Immature natural killer cell (primary cell): ENCODE data around the gene CHN2. TPM values are rescaled to one million over a fixed set of nuclear protein-coding genes. Genes with fewer than 3 reads are reported as not detected.

Experiments used
- DNase-seq, 3 donors: peaks; one replicate each; pipeline ENCODE4 v3.0.0; 2022; ENCODE audit warnings: mixed read lengths in 1 of 3
- H3K27ac Mint-ChIP-seq, 6 donors: one replicate each; pipeline ENCODE4 v1.8.0; 2020; ENCODE audit warnings: mixed read lengths in 6 of 6, mild to moderate bottlenecking in 5 of 6, inconsistent platforms in 4 of 6, moderate library complexity in 3 of 6
- H3K27me3 Mint-ChIP-seq, 3 donors: one replicate each; pipeline ENCODE4 v1.8.0; 2020 to 2021; ENCODE audit warnings: low read depth in 3 of 3, mild to moderate bottlenecking in 3 of 3, mixed read lengths in 3 of 3, moderate library complexity in 3 of 3, inconsistent platforms in 1 of 3
- H3K36me3 Mint-ChIP-seq, 3 donors: one replicate each; pipeline ENCODE4 v1.8.0; 2020; ENCODE audit warnings: mixed read lengths in 3 of 3, inconsistent platforms in 2 of 3, mild to moderate bottlenecking in 2 of 3
- H3K4me1 Mint-ChIP-seq, 2 donors: one replicate each; pipeline ENCODE4 v1.8.0; 2020; ENCODE audit warnings: inconsistent platforms in 2 of 2, mild to moderate bottlenecking in 2 of 2, mixed read lengths in 2 of 2, moderate library complexity in 1 of 2
- H3K4me3 Mint-ChIP-seq, 5 donors: one replicate each; pipeline ENCODE4 v1.8.0; 2020; ENCODE audit warnings: mild to moderate bottlenecking in 5 of 5, mixed read lengths in 5 of 5, inconsistent platforms in 3 of 5, moderate library complexity in 3 of 5
- H3K9me3 Mint-ChIP-seq, 6 donors: one replicate each; pipeline ENCODE4 v1.8.0; 2020; ENCODE audit warnings: mild to moderate bottlenecking in 6 of 6, mixed read lengths in 6 of 6, inconsistent platforms in 4 of 6, moderate library complexity in 3 of 6
- polyA plus RNA-seq, 3 donors: library from polyadenylated mRNA; unstranded; fragments of 300-500 nt; fragmentation: Illumina TruSeq; gene quantifications; one replicate each; pipeline ENCODE4 v1.2.3, GENCODE V29; 2021

The CHN2 gene
- polyA plus RNA-seq, 3 donors from 2014 or later, result 7.7 to 23.9 (median 14.6) TPM

DNA sequence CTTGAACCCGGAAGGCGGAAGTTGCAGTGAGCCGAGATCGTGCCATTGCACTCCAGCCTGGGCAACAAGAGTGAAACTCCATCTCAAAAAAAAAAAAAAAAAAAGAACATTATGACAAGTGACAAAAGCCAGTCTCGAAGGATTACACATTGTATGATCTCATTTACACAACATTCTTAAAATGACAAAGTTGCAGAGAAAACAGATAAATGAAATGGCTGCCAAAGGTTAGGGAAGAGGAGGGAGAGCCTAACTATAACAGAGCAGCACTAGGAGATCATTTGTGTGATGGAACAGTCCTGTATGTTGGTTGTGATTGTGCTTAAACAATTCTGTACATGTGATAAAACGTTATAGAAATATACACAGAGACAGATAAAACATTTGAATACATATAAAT lies 32.0 kb upstream of the CHN2 start:
- Mint-ChIP-seq H3K9me3 (peaks cover 0 to 13% (median 6%) of the 10 kb centered on the region in 6 donors), H3K27ac (no peak overlapping the region), H3K36me3 (peaks cover 0 to 5% (median 0%) of the 10 kb centered on the region in 3 donors), H3K27me3 (peaks cover 6 to 12% (median 7%) of the 10 kb centered on the region in 3 donors), H3K4me3 (no peak overlapping the region), H3K4me1 (peaks cover under 1 to 1% of the 10 kb centered on the region in 2 donors)
- DNase-seq, result no peak

DNA sequence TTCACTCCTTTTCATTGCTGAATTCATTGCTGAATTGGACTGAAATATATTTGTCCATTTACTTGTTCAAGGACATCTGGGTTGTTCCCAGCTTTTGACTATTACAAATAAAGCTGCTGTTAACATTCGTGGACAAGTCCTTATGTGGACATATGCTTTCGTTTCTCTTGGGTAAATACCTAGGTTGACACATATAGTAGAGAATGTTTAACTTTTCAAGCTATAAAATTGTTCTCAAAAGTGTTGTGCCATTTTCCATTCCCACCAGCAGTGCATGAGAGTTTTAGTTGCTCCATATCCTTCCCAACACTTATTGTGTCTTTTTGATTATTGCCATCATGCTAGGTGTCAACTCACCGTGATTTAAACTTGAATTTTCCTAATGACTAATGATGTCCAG lies 30.7 kb upstream of the CHN2 start:
- no peak for DNase-seq
- no peak overlapping the region for H3K27ac Mint-ChIP-seq
- no peak overlapping the region for H3K4me3 Mint-ChIP-seq
- H3K4me1 Mint-ChIP-seq, result no peaks in the 10 kb centered on the region
- H3K36me3 Mint-ChIP-seq, result peaks cover 0 to 5% (median 0%) of the 10 kb centered on the region in 3 donors
- peaks cover 0 to 13% (median 6%) of the 10 kb centered on the region in 6 donors for H3K9me3 Mint-ChIP-seq
- H3K27me3 Mint-ChIP-seq, result peaks cover 6 to 12% (median 7%) of the 10 kb centered on the region in 3 donors

DNA sequence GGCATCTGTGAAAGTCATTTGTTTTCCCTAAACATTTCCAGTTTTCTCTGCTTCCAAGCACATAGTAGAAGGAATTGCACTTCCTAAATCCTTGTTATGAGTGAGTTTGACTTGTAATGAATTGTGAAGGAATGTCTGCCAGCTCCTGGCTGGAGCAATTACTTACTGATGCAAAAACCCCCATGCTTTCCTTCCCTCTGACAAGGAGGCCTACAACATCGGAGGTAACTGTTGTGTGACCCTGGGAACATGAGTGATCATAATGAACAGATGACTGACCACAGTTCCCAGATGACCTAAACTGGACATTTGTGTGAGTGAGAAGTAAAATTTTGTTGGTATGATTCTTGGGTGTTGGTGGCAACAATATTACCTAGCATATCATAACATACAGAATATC lies 26.9 kb upstream of the CHN2 start:
- Mint-ChIP-seq H3K4me1 (no peaks in the 10 kb centered on the region), H3K27ac (no peak overlapping the region), H3K9me3 (peaks cover 0 to 13% (median 6%) of the 10 kb centered on the region in 6 donors), H3K36me3 (peaks cover 0 to 5% (median 0%) of the 10 kb centered on the region in 3 donors), H3K4me3 (no peak overlapping the region), H3K27me3 (peaks cover 3 to 10% (median 4%) of the 10 kb centered on the region in 3 donors)
- no peak for DNase-seq

DNA sequence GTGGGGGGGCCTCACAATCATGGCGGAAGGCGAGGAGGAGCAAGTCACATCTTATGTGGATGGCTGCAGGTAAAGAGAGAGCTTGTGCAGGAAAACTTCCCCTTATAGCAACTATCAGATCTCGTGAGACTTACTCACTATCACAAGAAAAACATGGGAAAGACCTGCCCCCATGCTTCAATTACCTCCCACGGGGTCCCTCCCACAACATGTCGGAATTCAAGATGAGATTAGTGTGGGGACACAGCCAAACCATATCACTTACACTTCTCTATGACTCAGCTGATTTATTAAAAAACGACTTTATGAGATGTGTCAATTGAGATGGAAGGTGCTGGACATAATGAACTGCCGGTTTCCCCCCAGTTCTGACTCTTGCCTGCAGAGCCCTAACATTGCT lies 23.8 kb upstream of the CHN2 start:
- peaks cover 0 to 9% (median 4%) of the 10 kb centered on the region in 6 donors for H3K9me3 Mint-ChIP-seq
- peaks cover 0 to 6% (median 3%) of the 10 kb centered on the region in 3 donors for H3K27me3 Mint-ChIP-seq
- no peaks in the 10 kb centered on the region for H3K4me1 Mint-ChIP-seq
- no peak overlapping the region for H3K27ac Mint-ChIP-seq
- peaks cover 0 to 2% (median 0%) of the 10 kb centered on the region in 3 donors for H3K36me3 Mint-ChIP-seq
- no peak for DNase-seq
- no peak overlapping the region for H3K4me3 Mint-ChIP-seq

DNA sequence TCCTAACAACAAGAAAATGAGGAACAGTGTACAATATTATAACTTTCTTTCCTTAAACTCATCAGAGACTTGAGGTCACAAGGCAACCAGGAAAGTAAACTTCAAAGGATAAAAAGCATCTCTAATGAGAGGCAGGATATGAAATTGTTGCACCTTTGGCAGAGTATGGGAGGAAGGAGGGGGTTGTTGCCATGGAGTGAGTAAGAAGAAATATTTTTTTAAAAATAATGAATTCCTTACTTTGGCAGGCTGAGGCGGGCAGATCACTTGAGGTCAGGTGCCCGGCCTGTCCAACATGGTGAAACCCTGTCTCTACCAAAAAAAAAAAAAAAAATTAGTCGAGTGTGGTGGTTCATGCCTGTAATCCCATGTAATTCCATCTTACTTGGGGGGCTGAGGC lies 21.1 kb upstream of the CHN2 start:
- no peak for DNase-seq
- Mint-ChIP-seq H3K4me3 (no peak overlapping the region), H3K4me1 (peaks cover 5 to 8% of the 10 kb centered on the region in 2 donors), H3K36me3 (no peaks in the 10 kb centered on the region), H3K27me3 (peaks cover 0 to 7% (median 4%) of the 10 kb centered on the region in 3 donors), H3K9me3 (no peaks in the 10 kb centered on the region), H3K27ac (no peak overlapping the region)

DNA sequence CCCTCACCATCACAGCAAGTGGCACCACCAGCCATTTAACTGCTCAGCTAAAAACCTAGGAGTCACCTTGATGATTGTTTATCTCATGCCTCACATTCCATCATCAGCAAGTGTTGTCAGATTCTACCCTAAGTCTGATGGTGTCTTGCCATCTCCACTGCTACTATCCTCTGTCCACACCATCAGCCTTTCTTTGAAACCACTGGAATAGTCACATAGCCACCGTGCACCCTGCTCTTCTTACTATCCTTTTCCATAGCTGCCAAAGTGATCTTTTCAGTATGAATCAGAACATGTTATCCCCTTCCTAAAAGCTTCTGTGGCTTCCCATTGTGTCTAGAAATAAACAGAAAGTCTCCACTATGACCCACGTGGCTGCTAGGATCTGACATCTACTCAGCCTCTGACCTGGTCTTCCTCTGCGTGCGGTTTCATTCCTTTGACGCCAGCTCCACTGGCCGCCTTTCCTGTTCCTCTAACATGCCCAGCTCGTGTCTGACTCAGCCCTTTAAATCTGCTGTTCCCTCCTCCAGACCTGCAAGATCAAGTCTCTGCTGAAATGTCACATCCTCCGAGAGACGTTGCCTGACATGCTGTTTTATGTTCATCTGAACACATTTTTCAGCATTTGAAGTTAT lies 16.5 kb upstream of the CHN2 start:
- no peak for DNase-seq
- no peaks in the 10 kb centered on the region for H3K9me3 Mint-ChIP-seq
- no peaks in the 10 kb centered on the region for H3K36me3 Mint-ChIP-seq
- H3K27ac Mint-ChIP-seq, result no peak overlapping the region
- peak overlapping the region in 1 of 5 donors; percentile 21 for H3K4me3 Mint-ChIP-seq
- H3K4me1 Mint-ChIP-seq, result peaks cover 5 to 9% of the 10 kb centered on the region in 2 donors
- H3K27me3 Mint-ChIP-seq, result peaks cover 0 to 7% (median 4%) of the 10 kb centered on the region in 3 donors

DNA sequence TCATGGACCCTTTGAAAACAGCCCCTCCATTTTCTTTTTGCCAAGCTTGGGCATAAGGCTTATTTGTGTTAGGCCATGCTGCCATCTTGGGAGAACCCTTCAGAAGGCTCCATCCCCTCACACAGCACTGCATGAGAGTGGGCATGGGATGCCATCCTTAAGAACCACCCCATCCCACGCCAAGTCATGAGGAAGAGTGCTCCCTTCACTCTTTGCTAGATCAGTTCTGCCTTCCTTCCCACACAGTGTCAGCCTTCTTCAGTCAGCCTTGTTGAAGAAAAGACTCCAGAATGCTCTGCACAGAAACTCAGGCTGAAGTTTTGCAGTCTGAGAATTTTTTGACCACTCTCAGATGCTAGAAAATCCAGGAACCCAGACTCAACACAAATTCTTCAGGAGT lies 15.5 kb upstream of the CHN2 start:
- Mint-ChIP-seq H3K27ac (no peak overlapping the region), H3K9me3 (no peaks in the 10 kb centered on the region), H3K27me3 (peaks cover 0 to 7% (median 4%) of the 10 kb centered on the region in 3 donors), H3K4me3 (no peak overlapping the region), H3K4me1 (peaks cover 5 to 9% of the 10 kb centered on the region in 2 donors), H3K36me3 (no peaks in the 10 kb centered on the region)
- DNase-seq, result no peak

DNA sequence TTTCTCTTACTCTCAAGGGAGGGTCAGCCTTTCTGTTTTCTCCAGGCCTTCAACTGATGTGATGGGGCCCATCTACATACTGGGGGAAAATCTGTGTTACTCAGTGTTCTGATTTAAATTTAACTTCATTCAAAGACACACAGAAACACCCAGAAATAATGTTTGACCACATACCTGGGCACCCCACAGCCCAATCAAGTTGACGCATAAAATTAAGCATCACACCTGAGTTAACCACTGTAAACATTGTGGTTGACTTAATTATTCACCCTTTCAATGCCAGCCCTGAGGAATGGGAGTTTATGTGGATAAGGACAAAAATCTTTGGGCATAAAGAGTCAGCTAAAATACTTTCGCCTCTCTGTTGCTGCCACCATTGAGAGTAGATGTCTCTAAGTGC lies 10.0 kb upstream of the CHN2 start:
- Mint-ChIP-seq H3K27me3 (peaks cover 0 to 5% (median under 1%) of the 10 kb centered on the region in 3 donors), H3K9me3 (no peaks in the 10 kb centered on the region), H3K36me3 (no peaks in the 10 kb centered on the region)

DNA sequence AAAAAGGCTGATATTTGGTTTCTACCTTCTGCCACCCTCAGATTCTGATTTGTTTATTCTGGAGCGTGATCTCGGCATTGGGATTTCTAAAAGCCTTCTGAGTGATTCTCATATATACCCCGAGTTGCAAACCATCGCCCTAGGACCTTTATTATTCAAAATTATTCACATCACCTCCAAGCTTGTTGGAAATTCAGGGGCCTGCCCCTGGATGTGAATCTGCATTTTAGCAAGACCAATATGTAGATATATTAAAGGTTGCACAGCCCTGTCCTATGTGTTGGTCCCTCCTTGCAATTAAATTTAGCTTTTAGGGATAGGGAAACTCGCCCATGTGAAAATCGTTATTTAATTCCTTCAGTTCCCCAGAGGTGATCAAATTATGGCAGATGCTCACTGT lies 9.0 kb upstream of the CHN2 start:
- H3K27me3 Mint-ChIP-seq, result peaks cover 0 to 6% (median 2%) of the 10 kb centered on the region in 3 donors
- H3K36me3 Mint-ChIP-seq, result no peaks in the 10 kb centered on the region
- H3K4me1 Mint-ChIP-seq, result no peaks in the 10 kb centered on the region
- no peak overlapping the region for H3K4me3 Mint-ChIP-seq
- DNase-seq, result no peak
- H3K9me3 Mint-ChIP-seq, result no peaks in the 10 kb centered on the region
- no peak overlapping the region for H3K27ac Mint-ChIP-seq

More for the DNA sequence above, 10.0 kb upstream of the CHN2 start:
- Mint-ChIP-seq H3K27ac (no peak overlapping the region), H3K4me1 (no peaks in the 10 kb centered on the region), H3K4me3 (no peak overlapping the region)
- no peak for DNase-seq

DNA sequence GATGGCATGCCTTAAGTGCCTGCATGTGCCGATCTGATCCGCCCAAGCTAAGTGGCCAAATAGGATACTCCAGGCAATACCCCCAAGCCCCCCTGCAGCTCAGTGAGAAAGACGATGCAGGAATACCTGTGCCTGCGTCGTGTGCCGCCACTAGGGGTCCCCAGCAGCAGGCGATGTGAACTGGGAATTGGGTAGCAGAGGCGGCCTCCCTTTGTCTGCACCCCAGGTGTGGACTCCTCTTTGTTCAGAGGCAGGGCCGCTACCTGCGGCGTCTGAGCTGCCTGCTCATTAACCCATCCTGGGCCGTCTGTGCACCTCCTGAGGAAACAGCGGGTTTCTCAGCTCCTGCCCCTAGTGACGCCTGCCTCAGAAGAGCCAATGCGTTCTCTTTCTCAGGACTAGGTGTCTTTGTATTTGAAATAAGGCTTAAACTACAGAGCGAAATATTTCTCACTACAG lies 4.8 kb upstream of the CHN2 start:
- no peak overlapping the region for H3K4me3 Mint-ChIP-seq
- peaks cover 0 to 8% (median 6%) of the 10 kb centered on the region in 3 donors for H3K27me3 Mint-ChIP-seq
- no peaks in the 10 kb centered on the region for H3K36me3 Mint-ChIP-seq
- DNase-seq, result peak; percentile 57 to 63 (median 60)
- H3K4me1 Mint-ChIP-seq, result peaks cover 5 to 6% of the 10 kb centered on the region in 2 donors
- no peak overlapping the region for H3K27ac Mint-ChIP-seq
- H3K9me3 Mint-ChIP-seq, result no peaks in the 10 kb centered on the region

DNA sequence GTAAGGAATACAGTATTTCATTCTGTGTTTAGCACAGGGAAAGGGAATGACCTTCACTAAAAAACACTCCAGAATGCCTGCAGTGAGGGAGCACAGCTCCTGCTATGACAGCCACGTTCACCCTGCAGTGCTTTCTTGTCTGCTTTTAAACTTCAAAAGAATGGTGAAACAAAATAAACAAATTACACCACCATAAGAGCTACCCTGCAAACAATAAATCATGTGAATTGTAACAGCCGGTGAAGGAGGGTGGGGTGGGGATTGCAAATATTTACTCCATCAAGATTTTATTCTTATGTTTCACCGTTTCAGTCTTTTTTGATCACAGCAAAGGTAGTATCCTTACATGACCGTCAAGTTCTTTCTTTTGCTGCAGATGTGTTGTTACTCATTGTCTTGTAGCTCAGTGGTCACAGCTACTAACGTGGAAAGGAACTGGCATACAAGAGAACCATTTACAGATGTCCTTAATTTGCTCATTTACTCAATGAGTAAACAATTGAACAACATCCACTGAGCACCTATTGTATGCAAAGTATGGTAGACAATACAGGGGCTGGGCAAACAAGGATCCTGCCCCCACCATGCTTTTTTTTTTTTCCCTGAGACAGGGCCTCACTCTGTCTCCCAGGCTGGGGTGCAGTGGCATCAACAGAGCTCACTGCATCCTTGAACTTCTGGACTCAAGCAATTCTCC lies 4.1 kb upstream of the CHN2 start:
- DNase-seq, result no peak
- Mint-ChIP-seq H3K27ac (no peak overlapping the region), H3K36me3 (no peaks in the 10 kb centered on the region), H3K4me3 (no peak overlapping the region), H3K4me1 (peaks cover 11% of the 10 kb centered on the region in 2 donors), H3K27me3 (peaks cover 6 to 14% (median 7%) of the 10 kb centered on the region in 3 donors), H3K9me3 (no peaks in the 10 kb centered on the region)

DNA sequence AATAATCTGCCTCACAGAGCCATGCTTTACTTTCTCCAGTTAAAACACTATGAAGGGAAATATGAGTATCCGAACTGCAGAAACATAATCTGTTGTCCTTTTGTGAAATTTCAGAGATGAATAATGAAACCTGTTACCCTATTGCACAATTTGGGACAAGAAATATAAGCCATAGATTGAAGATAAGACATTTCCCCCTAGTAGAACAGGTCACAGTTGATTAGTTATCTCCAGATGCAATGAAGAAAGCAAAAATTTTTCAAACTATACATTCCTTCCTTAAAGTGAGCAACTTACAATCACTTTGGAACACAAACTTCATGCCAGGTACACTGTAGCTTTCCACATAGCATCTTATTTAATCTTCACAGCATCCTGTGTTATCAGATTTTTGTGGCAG lies 2.3 kb upstream of the CHN2 start:
- Mint-ChIP-seq H3K36me3 (no peaks in the 10 kb centered on the region), H3K9me3 (no peaks in the 10 kb centered on the region), H3K27me3 (peaks cover 7 to 29% (median 13%) of the 10 kb centered on the region in 3 donors), H3K27ac (peak overlapping the region in 2 of 6 donors; percentile 16 to 19), H3K4me3 (no peak overlapping the region), H3K4me1 (peaks cover 29% of the 10 kb centered on the region in 2 donors)
- no peak for DNase-seq

DNA sequence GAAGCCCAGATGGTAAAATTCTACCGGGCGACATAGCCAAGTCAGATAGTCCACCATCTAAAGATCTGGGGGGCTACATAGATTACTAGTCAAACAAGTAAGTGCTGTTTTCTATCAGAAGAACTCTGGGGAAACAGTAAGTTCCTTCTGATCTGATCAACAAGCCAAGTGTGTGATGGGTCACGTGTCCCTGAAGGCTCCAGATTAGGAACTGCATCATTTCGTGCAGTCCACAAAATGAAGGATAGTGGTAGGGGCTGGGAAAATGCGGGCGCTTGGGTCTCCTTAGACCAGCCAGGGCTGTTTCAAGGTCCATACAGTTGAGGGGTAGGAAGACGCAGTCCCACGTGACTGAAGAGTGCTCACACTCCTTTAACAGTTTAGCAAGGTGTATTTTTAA lies 1.8 kb upstream of the CHN2 start:
- H3K4me3 Mint-ChIP-seq, result peak overlapping the region; percentile 41 to 79 (median 57)
- peaks cover 7 to 29% (median 13%) of the 10 kb centered on the region in 3 donors for H3K27me3 Mint-ChIP-seq
- H3K9me3 Mint-ChIP-seq, result no peaks in the 10 kb centered on the region
- H3K27ac Mint-ChIP-seq, result peak overlapping the region in 3 of 6 donors; percentile 19 to 45 (median 39)
- peaks cover 34% of the 10 kb centered on the region in 2 donors for H3K4me1 Mint-ChIP-seq
- no peaks in the 10 kb centered on the region for H3K36me3 Mint-ChIP-seq
- DNase-seq, result no peak
